Uterus (tissue), 2 donors: ENCODE results near the gene LRP1.

Source experiments
- CTCF ChIP-seq, 4 experiments: fragments of 200-600 bp in 2 of 4; fragments of 450-650 bp in 2 of 4; sonication (generic) in 2 of 4; IDR thresholded peaks; one replicate each; pipeline ENCODE4 v1.5.1; 2016 to 2019; ENCODE audit warnings: antibody characterized with exemption in 4 of 4, mild to moderate bottlenecking in 2 of 4, moderate library complexity in 1 of 4
- POLR2A ChIP-seq, 2 donors: fragments of 450-650 bp; IDR thresholded peaks; one replicate each; pipeline ENCODE4 v1.6.1; 2016; ENCODE audit warnings: antibody characterized with exemption in 2 of 2, mild to moderate bottlenecking in 1 of 2, moderate library complexity in 1 of 2

DNA sequence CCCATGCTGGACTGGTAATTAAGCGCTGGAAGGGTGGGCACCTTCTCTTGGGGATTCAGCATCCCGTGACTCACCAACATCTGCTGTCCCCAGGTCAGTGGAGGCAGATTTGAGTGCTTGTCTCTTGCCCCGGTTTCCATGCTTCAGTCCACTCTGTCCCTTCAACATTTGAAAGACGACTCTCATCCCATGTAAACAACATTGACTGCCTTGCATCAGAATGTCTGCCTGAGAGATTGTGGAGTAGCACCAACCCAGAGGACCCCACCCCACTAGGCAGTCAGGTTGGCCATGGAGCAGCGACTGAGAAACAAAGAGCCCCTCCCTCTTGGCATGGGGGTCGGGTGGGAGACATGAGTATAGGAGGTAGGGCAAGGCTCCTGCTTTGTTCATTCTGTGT is 127.6 kb downstream of the LRP1 start:
- TF ChIP-seq CTCF (IDR thresholded peaks at IDR 0.05) = no peak
- TF ChIP-seq POLR2A (IDR thresholded peaks at IDR 0.05) = no peak
